GM06990 (cell line): ENCODE measurements around the gene GRAMD2A.

Experiments used
- DNase-seq: peaks from one replicate; pipeline ENCODE4 v3.0.0-alpha.2; 2011; ENCODE audit not compliant: insufficient read length; ENCODE audit errors: extremely low read depth
- H3K27me3 ChIP-seq: replicated peaks from 2 replicates; pipeline ENCODE4 v1.6.0; 2011; ENCODE audit warnings: low read length; ENCODE audit not compliant: control insufficient read depth, insufficient read depth
- H3K36me3 ChIP-seq: 2 replicates; pipeline ENCODE4 v1.5.1; 2011; ENCODE audit warnings: low read length; ENCODE audit not compliant: control insufficient read depth, insufficient read depth
- H3K4me3 ChIP-seq: replicated peaks from 2 replicates; pipeline ENCODE4 v1.5.1; 2011; ENCODE audit warnings: low read depth, mild to moderate bottlenecking, control low read depth, low read length
- TF ChIP-seq, protein P1 (sequence below): IDR thresholded peaks from 2 replicates; pipeline ENCODE4 v1.5.1; 2011; ENCODE audit warnings: low read length, control low read depth, mild to moderate bottlenecking, inconsistent platforms; ENCODE audit not compliant: insufficient read depth, poor library complexity, severe bottlenecking

GRAMD2A gene

DNA sequence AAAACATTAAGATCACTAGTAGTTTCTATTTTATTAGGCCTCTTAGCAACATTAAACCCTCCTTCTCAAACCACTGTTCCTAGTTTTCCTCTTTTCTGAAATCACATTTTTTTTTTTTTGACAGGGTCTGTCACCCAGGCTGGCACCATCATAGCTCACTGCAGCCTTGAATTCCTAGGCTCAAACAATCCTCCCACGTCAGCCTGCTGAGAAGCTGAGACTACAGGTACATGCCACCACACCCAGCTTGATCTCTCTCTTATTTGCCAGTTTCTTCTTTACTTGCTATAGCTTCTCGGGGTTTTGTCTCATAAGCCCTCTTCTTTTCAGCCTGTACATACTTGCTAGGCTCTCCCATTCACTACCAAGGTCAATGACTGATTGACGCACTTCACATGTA, 51.4 kb downstream of the GRAMD2A start:
- H3K4me3 ChIP-seq: no peak overlapping the region
- TF ChIP-seq, protein P1, sequence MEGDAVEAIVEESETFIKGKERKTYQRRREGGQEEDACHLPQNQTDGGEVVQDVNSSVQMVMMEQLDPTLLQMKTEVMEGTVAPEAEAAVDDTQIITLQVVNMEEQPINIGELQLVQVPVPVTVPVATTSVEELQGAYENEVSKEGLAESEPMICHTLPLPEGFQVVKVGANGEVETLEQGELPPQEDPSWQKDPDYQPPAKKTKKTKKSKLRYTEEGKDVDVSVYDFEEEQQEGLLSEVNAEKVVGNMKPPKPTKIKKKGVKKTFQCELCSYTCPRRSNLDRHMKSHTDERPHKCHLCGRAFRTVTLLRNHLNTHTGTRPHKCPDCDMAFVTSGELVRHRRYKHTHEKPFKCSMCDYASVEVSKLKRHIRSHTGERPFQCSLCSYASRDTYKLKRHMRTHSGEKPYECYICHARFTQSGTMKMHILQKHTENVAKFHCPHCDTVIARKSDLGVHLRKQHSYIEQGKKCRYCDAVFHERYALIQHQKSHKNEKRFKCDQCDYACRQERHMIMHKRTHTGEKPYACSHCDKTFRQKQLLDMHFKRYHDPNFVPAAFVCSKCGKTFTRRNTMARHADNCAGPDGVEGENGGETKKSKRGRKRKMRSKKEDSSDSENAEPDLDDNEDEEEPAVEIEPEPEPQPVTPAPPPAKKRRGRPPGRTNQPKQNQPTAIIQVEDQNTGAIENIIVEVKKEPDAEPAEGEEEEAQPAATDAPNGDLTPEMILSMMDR: no peak
- H3K27me3 ChIP-seq: no peaks in the 10 kb centered on the region
- DNase-seq: no peak
- no peaks in the 10 kb centered on the region for H3K36me3 ChIP-seq

DNA sequence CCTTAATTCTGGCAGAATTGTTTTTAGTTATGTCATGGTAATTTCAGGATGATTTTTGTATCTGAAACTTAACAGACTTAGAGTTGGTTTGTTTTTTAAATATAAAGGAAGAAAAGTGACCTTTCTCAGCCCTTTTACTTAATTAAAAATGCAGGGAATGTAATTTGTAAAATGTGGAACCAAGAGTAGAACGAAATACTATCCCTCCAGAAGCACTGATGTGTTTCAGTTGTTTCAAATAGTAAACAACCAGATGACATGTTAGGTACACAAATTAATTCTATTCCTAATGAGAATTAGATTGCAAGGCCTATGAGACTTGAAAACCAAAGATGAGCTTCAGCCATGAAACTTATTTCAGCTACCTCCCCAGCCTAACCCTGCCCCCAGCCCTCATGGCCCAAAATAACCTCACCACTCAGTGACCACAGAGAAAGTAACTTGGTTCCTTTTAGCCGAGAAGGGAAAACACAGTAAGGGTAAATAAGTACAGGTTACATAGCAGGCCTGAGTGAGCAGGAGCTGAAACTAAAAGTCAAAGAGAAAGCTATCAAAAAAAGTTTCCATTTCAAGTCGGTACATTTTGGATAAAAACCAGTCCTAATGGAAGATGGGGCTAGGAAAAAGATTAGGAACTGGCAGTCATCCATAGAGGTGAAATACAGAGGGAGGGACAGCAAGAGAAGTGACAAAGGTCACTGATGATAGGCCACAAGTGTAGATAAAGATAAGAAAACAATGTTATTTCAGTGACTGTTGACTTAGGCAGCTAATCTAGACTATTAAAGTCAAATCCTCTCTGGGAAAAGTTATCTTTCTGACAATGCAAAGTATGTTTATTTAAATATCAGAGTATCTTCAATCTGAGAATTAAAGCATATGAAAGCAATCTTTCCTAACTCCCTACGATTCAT, 56.2 kb downstream of the GRAMD2A start:
- DNase-seq: peak; percentile 77
- H3K27me3 ChIP-seq: no peaks in the 10 kb centered on the region
- H3K36me3 ChIP-seq: no peaks in the 10 kb centered on the region
- TF ChIP-seq, protein P1: no peak
- peak overlapping the region; percentile 7 for H3K4me3 ChIP-seq

DNA sequence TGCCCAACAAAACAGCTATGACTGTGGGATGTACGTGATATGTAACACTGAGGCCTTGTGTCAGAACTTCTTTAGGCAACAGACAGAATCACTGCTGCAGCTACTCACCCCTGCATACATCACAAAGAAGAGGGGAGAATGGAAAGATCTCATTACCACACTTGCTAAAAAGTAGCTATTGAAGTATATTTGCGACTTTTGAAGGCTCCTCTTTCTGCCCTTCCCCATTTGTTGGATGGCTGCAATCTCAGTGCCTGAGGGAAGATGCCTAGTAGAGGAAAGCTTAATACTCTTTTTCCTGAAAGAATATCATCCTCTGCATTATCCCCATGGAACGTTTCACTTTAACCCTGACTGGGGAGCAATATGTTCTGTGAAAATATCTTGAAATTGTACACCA, 57.5 kb downstream of the GRAMD2A start:
- TF ChIP-seq, protein P1: no peak
- DNase-seq: no peak
- H3K27me3 ChIP-seq: no peaks in the 10 kb centered on the region

DNA sequence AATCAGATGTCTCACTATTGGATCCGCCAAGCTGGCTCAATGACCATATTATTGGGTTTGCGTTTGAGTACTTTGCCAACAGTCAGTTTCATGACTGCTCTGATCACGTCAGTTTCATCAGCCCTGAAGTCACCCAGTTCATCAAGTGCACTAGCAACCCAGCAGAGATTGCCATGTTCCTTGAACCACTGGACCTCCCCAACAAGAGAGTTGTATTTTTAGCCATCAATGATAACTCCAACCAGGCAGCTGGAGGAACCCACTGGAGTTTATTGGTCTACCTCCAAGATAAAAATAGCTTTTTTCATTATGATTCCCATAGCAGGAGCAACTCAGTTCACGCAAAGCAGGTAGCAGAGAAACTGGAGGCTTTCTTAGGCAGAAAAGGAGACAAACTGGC, 57.9 kb downstream of the GRAMD2A start:
- TF ChIP-seq, protein P1: no peak
- Histone ChIP-seq H3K4me3 (no peak overlapping the region), H3K36me3 (no peaks in the 10 kb centered on the region), H3K27me3 (no peaks in the 10 kb centered on the region)
- DNase-seq: no peak

More for the DNA sequence above, 57.5 kb downstream of the GRAMD2A start:
- Histone ChIP-seq H3K36me3 (no peaks in the 10 kb centered on the region), H3K4me3 (no peak overlapping the region)

DNA sequence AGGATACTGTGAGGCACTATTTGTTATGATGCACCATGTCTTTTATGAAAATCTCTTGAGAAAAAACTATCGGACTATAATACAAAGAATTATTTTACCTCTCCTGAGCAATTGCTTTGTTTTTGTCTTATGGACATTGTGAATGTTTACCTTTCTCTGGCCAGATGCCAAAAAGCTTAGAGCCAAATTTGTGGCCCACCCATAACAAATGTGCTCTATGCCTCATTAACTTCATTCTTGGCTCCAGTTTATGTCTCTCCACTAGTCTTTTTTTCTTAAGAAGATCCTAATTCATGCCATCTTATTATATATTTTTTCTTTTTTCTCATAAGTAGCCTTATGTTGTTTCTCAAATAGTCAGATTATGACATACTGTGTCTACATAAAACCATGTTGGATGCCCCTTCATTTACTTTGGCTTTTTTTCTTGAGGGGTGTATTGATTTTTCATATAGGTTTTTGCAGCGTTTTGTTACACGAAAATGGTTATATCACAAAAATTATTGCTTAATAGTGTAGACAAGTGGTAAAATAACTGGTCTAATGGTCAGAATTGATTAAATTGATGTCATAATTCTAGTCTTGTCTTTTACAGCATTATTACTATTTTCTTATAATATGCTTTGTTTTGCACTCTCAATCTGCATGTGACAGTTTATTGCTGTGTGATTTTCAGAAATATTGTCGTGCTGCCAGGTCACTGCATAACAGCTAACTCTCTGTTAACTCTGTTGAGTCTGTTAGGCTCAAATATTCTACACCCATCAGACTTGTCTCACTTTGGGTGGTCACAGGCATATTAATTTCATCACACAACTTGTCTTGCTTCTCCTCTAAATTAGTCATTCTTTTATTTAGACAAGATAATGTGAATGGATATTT, 61.2 kb downstream of the GRAMD2A start:
- TF ChIP-seq, protein P1: no peak
- DNase-seq: no peak
- H3K27me3 ChIP-seq: no peaks in the 10 kb centered on the region
- H3K36me3 ChIP-seq: no peaks in the 10 kb centered on the region
- no peak overlapping the region for H3K4me3 ChIP-seq
